Measurements from ENCODE around the gene SHISA6.

SHISA6 gene

DNA sequence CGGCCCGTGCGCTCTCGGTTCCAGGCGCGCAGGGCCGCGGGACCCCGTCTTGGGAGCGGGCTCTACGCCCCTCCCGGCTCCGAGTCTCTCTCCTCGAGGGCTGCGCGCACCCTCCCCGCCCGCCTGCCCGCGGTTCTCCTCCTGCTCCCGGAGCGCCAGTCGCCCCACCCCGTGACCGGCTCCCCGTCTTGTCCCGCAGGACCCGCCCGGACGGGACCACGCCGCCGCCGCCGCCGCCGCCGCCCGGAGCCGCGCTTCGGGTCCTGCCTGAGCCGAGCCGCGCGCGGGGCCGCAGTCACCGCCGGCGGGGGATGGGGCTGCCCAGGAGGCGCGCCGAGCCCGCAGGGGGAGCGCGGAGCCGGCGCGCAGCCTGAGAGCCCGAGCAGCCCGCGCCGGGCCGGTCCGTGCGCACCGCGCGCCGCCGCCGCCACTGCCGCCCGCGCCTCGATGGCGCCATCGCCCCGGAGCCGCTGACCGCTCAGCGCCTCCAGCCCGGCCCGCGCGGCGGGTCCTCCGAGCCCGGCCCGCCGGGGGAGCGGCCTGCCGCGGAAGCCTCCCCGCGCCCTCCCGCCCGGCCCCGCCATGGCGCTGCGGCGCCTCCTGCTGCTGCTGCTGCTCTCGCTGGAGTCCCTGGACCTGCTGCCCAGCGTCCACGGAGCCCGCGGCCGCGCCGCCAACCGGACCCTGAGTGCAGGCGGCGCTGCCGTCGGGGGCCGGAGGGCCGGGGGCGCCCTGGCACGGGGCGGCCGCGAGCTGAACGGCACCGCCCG is at the start of gene SHISA6:
SHISA6 (plus strand) TSS at position 373 of the 770 bp plus-strand sequence.
- DNase-seq = no peak

DNA sequence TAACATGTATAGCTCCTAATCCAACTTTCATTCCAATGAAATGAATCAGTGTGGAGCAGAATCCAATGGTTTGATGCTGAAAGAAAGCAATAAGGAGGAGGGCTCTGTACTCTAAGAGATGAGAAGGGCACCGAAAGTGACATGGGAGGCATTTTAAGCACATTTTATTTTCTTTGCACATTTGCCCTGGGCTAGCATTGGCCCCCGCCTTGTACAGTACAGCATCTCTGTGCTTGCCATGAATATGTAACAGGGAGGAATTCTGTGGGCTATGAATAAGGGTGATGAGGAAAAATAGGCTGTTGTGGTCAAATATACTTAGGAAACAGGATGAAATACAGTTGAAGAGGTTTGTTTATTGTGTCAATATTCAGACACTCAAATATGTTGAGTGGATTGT is 45.2 kb upstream of the SHISA6 start:
- no peak for DNase-seq

DNA sequence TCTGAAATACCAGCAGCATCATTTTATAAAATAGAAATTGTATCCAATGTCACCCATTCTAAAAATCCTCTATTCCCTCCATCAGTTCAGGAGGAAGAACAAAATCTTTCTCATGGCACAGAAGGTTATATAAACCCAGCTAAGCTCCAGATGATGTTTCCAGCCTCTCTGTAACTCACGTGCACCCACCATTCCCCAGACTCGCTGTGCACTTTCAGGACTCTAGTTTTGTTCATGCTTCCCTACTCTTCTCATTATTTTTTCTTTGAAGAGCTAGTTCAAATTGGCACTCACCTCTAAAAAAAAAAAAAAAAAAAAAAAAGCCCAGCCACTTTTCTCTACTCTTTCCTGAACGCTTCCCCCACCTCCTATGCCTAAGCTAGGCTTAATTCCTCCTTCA is 36.0 kb upstream of the SHISA6 start:
- DNase-seq = no peak

DNA sequence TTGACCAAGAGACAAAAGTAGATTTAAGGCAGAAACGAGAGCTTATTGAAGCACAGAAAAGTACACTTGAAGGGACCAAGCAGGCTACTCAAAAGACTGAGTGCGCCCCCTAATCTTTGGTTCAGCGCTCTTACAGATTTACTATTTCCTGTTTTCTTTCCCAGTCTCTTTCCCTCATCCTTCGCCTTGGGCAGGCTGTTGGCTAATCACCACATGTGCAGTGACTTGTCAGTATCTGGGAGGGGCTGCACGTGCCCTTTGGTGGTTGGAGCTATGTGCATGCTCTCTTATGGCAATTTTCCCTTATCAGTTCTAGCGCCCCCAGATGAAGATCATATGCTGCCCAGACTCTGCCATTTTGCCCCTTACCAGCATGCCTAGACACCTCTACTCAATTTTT is 35.4 kb upstream of the SHISA6 start:
- no peak for DNase-seq

DNA sequence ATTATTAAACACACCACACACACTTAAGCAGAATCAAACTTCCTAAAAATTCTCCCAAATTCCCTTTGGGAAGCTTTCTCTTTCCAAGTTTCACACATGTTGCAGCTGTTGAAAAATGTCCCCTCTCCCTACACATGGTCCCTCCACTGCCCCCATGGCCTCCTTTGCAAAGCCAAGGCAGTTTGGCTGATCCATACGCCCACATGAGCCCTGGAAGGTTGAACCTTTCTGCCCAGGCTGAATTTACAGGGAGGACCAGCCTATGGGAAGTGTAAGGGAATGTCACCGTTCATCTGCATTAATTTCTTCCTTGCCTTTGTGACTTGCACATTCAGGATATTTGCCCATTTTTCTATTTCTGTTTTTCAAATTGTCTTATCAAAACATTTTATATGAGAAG is 31.1 kb upstream of the SHISA6 start:
- DNase-seq = no peak

DNA sequence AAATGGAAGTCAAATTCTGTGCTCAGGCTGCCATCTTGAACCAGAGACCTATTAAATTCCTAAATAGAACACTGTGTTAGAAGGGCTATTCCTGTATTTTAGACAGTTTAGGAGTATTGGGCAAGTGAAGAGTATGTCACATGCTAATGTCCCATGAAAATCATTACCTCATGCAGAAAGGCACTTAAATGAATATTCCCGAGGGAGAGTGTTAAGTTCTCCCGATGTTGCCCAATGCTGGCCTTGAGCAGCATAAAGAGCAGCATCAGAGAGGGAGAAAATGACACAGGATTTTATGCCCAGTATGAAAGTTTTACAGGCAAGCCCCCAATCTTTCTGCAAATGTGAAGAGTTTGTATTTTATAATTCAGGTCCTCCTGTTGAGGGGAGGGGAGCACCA is 28.2 kb upstream of the SHISA6 start:
- DNase-seq = no peak

DNA sequence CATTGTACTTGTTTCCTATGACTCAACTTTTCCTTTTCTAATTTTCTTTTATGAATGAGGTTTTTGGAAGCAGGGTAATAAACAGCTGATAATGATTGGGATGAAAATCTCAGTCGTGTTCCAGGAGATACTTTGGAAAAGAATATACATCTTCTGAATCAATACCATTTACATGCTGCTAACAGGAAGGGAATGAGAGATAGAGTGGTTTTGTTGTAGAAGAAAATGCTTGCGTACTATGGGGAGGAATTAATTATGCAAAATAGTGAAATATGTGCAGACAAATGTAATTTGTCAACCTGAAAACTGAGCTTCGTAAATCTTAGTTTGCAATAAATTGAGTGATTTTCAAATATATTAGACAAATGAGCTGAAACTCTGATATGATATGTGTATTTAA is 24.0 kb upstream of the SHISA6 start:
- no peak for DNase-seq

DNA sequence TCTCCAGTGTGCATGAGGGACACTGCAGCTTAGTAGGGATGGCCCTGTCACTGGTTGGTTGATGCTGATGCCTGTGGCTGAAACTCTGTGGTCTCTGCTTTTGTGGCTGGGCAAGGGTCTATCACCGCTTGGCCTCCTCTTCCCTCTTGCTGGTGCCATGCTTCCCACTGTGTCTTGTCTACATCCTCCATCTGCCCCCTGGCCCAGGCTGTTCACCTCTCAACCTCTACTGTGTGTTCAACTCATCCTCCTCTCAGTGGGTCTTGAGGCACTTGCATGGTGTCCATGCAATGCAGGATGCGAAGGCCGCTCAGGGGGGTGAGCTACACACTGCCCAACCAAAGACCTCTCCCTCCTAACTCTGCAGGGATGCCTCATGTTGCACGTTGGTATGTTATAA is 19.8 kb upstream of the SHISA6 start:
- DNase-seq = no peak

DNA sequence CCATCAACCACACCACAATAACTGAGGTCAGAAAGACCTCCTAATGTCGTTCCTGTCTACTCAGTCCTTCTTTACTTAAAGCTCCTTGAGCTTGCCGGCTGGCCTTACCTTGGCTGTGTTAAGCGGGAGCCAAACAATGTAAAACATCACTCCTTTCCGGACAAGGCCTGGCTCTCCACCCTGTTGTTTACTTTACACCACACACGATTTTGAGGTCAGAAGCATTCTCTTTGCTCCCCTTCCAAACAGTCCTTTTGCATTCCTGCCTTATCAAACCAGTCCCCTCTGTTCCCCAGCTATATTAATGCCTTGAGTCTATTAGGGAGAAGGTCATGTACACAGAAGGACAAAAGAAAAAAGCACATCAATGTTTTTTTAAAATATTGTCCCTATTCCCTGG is 19.3 kb upstream of the SHISA6 start:
- no peak for DNase-seq

DNA sequence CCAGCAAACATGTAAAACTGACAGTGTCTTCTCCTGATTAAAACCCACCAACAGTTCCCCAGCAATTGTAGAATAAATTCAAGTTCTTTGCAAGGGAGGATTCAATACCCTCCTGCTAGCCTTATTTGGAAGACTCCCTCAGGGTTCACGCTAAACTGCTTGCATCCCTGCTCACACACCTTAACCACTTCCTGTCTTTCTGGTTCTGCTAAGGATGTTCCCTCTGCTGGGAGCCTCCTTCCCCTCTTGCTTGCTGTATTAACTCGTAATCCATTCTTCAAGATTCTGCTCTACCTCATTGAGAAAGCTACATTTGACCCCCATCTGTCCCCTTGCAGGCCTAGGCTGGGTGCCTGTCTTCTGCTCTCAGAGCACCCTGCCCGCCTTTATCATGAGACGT is 2.3 kb upstream of the SHISA6 start:
- no peak for DNase-seq

DNA sequence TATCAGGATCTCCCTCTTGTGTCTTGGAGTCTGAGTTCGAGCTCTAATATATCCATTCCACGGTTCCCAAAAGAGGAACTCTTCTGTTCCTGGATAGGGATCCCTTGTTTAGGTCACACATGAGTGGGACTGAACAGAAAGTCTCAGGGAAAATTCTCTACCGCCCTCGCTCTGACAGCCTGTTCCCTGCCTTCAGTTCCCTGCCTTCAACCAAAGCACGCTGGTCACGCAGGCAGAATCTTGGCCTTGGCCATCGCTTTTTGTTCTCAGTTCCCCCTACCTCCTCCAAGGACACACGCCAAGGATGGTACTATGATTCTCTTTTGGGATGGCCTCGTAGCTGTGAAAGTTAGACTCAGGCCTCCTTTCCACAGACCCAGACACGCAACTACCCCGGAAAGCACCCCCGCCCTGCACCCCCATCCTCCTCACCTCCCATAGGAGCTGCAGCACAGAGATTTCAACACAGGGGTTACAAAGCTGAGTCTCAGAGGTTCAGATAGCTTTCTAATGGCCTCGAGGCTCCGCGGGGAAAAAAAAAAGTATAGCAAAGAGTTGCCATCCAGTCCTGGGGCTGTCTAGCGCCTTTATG is 1.5 kb upstream of the SHISA6 start:
- DNase-seq = no peak

DNA sequence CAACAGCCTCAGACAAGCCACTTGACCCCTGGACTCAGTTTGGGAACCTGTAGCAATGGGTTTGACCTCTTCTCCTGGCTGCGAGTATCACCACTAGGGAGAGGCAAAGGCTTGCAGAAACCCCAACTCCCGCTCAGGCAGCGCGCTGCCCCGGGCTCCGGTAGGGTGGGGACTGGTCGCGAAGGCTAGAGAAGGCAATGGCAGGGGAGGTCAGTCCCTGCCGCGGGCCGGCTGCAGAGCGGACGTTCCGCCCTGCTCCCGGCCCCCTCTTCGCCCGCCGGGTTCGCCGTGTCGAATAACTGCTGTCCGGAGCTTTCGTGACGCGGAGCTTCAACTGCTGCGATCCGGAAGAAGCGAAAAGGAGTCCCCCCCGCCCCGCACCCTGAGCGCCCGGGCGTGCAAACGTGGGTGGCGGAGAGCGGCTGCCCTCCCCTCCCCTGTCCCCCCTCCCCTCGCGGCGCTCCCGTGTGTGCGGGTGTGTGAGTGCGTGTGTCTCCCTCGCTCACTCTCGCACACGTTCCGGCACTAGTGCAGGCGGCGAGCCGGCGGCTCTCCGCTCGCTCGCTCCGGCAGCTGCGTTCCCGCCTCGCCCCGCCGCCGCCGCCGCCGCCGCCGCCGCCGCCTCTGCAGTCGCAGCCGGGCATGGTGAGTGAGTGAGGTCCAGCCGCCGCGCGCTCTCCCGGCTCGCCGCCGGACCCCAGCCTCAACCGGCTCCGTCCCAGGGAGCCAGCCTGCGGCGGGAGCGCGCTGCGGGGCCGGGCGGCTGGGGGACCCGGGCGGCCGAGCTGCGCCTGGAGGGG is 772 bp upstream of the SHISA6 start:
- DNase-seq = no peak

DNA sequence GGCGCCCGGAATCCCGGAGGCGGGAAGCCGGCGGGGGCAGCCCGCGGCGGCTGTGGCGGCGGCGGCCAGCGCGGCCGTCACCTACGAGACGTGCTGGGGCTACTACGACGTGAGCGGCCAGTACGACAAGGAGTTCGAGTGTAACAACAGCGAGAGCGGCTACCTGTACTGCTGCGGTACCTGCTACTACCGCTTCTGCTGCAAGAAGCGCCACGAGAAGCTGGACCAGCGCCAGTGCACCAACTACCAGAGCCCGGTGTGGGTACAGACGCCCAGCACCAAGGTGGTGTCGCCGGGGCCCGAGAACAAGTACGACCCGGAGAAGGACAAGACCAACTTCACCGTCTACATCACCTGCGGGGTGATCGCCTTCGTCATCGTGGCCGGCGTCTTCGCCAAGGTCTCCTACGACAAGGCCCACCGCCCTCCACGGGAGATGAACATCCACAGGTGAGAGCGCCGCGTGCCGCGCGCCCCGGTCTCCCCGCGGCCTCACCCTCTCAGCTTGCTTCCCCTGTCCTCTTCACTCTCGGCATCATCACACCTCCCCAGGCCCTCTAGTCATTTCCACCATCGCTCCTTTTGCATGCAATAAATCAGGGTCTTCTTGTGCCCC is 706 bp downstream of the SHISA6 start:
- no peak for DNase-seq

DNA sequence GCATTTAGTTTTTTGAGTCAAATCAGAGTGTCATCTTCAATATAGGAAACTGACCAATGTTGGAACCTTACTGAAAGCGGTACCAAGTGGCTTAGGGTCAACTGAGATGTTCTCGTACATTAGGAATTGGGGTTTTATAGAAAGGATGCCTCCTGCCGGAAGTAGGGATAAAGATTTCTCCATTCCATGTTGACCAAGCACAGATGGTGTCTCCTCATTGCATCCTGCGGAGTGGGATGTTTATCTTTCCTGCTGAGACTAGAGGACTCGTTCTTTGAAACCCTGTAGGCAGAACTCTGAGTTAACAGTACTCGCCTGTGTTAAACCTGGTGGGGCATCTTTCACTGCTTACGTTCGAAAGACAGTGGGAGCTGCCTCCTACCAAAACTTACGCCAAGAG is 1.4 kb downstream of the SHISA6 start:
- no peak for DNase-seq

DNA sequence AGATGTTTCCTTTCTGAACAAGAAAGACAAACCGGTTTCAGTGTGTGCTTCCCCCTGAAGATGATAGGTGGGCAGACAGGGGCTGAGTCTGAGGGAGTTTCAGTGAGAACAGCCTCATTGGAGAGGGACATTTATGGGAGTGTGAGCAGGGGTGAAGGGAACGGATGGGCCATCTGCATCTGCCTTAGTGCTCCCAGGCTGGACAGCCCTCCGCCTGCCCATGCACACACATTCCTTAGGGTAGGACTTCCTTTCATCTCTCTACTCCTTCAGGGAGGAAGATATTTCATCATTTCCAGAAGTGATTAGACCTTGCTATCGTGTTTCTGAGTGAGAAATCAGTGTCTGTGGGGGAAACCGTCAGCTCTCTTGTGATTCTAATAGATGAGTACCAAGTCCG is 3.8 kb downstream of the SHISA6 start:
- no peak for DNase-seq

DNA sequence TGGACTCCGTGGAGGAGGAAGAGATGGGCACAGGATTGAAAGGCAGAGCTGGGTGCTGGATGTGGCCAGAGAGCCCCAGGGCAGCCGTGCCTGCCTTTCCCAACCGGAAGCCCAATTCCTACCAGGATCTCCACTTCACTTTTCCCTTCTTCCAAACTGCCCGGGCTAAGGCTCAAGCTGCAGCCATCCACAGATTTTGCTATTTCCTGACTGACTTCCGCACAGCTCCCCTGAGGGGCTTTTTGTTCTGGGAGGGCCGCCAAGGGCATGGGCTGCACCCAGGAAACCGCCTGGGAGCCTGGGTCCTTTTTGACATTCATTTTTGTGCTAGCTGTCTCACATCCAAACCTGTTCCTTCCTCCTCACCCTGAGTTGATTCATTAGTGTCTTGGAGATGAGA is 4.2 kb downstream of the SHISA6 start:
- DNase-seq = no peak

DNA sequence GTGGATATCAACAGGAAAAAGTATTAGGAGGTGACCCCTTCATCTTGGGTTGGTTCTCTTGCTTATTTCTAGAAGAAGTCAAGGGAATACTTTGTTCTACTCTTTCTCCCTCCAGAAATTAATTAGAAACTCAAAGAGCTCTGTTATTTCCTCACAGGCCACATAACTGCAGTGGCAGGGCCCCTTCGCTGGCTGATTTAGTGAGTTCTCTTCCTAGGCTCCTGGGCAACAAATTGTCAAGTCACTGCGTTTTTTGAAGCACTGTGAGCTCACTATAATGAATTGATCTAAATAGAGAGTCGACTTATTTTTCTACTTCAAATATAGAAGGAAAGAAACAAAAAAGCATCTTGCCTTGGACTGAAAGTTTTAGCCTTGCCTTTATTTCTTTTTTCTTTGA is 4.8 kb downstream of the SHISA6 start:
- no peak for DNase-seq

DNA sequence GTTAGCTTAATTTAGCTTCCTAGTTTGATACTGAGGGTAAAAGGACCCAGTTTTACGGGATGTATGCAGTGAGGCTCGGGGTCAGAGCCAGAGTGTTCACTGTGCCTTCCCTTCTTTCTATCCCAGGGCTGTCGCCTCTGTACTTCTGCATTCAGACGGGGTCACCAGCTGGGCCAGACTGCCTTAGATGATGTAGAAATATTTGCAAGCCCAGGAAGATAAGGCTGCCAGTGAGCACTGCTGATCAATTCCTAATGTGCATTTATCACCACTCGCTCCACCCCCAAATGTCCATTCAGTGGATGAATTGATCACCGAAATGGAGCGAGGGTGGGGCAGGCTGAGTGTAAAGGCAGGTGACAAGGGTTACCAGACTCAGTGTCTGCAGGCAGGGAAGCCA is 9.1 kb downstream of the SHISA6 start:
- no peak for DNase-seq

DNA sequence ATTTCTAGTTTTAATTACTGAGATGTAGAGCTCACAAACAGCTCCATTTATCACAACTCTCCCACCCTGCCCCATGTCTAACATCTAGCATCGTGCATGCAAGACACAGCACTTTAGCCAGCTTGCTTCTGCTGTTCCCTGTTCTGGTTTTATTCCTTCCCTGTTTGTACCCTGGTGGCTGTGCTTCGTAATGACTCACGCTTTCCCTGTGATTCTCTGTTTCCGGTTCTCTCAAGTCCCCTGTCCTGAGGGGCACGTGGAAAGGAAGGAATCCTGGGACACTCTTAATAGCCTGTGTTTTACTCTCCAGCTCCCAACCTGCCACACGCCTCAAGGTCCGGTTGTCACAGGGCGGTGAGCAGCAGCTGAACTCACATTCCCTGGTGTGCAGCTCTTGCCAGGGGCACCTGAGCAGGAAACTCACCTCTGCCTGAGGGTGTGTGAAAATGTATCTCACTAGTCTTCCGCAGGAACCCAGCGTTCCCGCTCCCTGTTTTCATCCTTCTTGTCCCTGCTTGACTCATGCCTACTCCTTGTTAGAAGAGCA is 10.6 kb downstream of the SHISA6 start:
- no peak for DNase-seq

DNA sequence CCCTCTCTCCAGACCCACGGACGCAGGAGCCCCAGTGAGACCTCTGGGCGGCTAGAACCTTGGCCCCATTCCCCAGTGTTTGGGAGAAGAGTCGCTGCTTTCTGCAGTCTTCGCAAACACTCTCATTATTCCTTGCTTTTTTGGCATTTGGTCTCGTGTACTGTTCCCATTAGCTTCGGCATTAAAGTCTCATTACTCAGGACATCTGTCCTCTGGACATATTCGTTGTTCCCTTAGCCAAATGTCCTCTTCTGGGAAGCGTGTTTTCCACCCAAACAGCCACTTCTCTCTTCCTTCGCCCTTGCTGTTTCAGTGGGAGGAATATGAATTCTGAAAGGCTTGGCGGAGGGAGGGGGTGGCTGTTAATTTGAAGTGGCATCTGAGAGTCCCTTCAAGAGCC is 11.1 kb downstream of the SHISA6 start:
- no peak for DNase-seq

DNA sequence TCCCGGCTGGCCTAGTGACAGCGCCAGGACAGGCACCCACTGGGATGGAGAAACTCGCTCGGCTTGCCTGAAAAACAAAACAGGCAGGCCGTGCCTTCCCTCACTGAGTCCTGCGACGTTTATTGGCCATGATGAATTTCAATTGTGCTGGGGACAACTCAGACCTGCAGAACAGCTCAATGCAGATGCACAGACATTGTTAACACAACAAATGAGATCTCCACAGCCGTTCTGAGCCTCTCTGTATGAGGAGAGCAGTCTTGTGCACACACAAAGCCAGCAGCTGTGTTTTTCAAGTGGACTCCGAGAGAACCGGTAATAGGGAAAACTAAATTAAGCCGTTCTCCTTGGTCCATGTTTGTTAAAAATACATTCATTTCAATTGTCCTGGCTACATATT is 15.9 kb downstream of the SHISA6 start:
- no peak for DNase-seq

DNA sequence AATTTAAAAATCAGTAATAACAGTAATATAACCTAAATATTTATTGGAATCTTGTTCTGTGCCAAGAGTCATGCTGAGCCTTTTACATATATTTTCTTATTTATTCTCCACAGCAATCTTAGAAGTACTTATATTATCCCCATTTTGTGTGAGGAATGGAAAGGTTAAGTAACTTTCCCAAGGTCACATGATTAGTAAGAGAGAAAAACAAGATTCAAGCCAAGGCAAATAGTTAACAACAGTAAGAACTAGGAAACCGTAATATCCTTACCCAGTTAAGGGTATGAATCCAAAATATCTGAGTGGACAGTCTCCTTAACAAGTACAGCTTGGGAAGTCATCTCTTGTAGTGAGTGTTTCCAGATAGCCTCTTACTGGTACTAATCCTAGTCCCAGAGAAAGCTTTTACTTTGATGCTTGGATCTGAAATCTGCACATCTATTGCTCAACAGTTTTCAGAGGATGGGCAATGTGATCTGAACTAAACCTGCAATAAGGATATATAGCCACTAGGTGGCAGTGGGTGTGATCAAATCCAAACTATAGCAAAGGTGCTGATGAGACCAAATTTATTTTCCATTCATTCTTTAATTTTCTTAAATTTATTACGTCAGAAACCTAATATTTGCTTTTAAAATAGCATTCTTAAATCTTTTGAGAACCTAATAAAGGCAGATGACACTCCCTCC is 23.3 kb downstream of the SHISA6 start:
- DNase-seq = no peak
